Measurements from ENCODE around the gene BLACAT1. TPM values are rescaled to one million over a fixed set of nuclear protein-coding genes. Genes with fewer than 3 reads are reported as not detected.

BLACAT1 gene
- 5.4 and 17.4 TPM in 2 replicates for total RNA-seq (2011; cell fraction: chromatin; rRNA removed; ENCODE audit: low replicate concordance)
- total RNA-seq (2011; cell fraction: nucleolus; rRNA removed) = 5.8 and 9.7 TPM in 2 replicates
- total RNA-seq (2011; cell fraction: nucleoplasm; rRNA removed) = 7.8 and 9.5 TPM in 2 replicates
- total RNA-seq (2014; rRNA removed) = 0.37 and 0.73 TPM in 2 replicates
- total RNA-seq (2014; rRNA removed; fragmentation: Illumina TruSeq; extraction: Trizol) = 0.73 and 1.1 TPM in 2 replicates
- 0.45 and 0.47 TPM in 2 replicates for total RNA-seq (2015; rRNA removed; fragmentation: Illumina TruSeq; extraction: Trizol)
- 0.83 and 1.0 TPM in 2 replicates for total RNA-seq (2021)
- polyA plus RNA-seq (2011; rRNA removed) = 3.4 and 5.9 TPM in 2 replicates
- polyA plus RNA-seq (2011; cell fraction: cytosol; rRNA removed) = 2.6 and 3.6 TPM in 2 replicates
- 7.5 and 19.7 TPM in 2 replicates for polyA plus RNA-seq (2011; cell fraction: nucleus; rRNA removed)
- 1.2 and 3.3 TPM in 2 replicates for polyA plus RNA-seq (2012)
- 1.2 and 1.6 TPM in 2 replicates for polyA plus RNA-seq (2014; fragmentation: Illumina TruSeq; extraction: Trizol)
- under 1 TPM; 0.10 to 0.17 TPM for polyA plus RNA-seq (2014; fragmentation: Nextera tagmentation; extraction: Ambion mirVana)
- polyA plus RNA-seq (2014; rRNA removed) = 0.84 and 1.3 TPM in 2 replicates
- 3.0 and 5.2 TPM in 2 replicates for polyA minus RNA-seq (2011; rRNA and poly(A)+ RNA removed)
- polyA minus RNA-seq (2011; cell fraction: cytosol; rRNA and poly(A)+ RNA removed) = 0.55 and 1.3 TPM in 2 replicates
- 3.4 and 4.8 TPM in 2 replicates for polyA minus RNA-seq (2011; cell fraction: nucleus; rRNA and poly(A)+ RNA removed)
- percentile 43 among the genes with signal in this experiment for Bru-seq, nascent RNA
- percentile 39 among the genes with signal in this experiment for BruChase-seq, experiment 1, labeled RNA remaining after a 2-hour chase
- percentile 23 among the genes with signal in this experiment for BruChase-seq, experiment 2, labeled RNA remaining after a 6-hour chase
- long read RNA-seq, experiment 1 = 0 reads
- long read RNA-seq, experiment 2 = 0 reads
- long read RNA-seq, experiment 3 = 0 reads

- WGBS (ENCODE audit: insufficient coverage, low coverage, missing lambda C conversion rate) = 37% methylated on average over 50 of the region's 53 CpGs
- no peak within 1 kb of the TSS for H2AFZ ChIP-seq (ENCODE audit: low read depth, low read length)
- intact Hi-C loops (cut with micrococcal nuclease) = no loop called here
- no peaks in the 10 kb centered on the region for H3K36me3 ChIP-seq (ENCODE audit: control insufficient read depth, insufficient read depth, low read length)
- no peak within 1 kb of the TSS for H3K27ac ChIP-seq (ENCODE audit: extremely low read depth, low read depth, low read length)
- H3K4me1 ChIP-seq (replicated peaks in 1 of 2; ENCODE audit: control insufficient read depth in 2 of 2, insufficient read depth in 2 of 2, low read length in 2 of 2) = peaks cover 5 to 23% of the 10 kb centered on the region in 2 experiments; a peak in 4 of 5 replicates
- peaks cover 5% of the 10 kb centered on the region; the same call in 1 of the 2 replicates for H4K20me1 ChIP-seq (replicated peaks; ENCODE audit: control insufficient read depth, insufficient read depth, low read length)
- no peaks in the 10 kb centered on the region for H3K9me3 ChIP-seq (replicated peaks; ENCODE audit: control insufficient read depth, insufficient read depth, low read depth, low read length)
- TF ChIP-seq E2F1 (CRISPR knock-in tag; IDR thresholded peaks at IDR 0.05) = no peak
- no peak for TF ChIP-seq ZNF57 (CRISPR knock-in tag; IDR thresholded peaks at IDR 0.05)
- no peak for TF ChIP-seq TCF7 (IDR thresholded peaks at IDR 0.05; ENCODE audit: borderline replicate concordance)
- no peak for TF ChIP-seq RNF219 (CRISPR knock-in tag; IDR thresholded peaks at IDR 0.05)
- TF ChIP-seq ZNF395 (CRISPR knock-in tag; IDR thresholded peaks at IDR 0.05) = no peak
- TF ChIP-seq IFI16 (CRISPR knock-in tag; IDR thresholded peaks at IDR 0.05) = no peak
- TF ChIP-seq TCF15 (CRISPR knock-in tag; IDR thresholded peaks at IDR 0.05) = no peak
- TF ChIP-seq PHB (CRISPR knock-in tag; IDR thresholded peaks at IDR 0.05) = no peak
- no peak for TF ChIP-seq SP1 (CRISPR knock-in tag; IDR thresholded peaks at IDR 0.05)
- TF ChIP-seq BRD4 (IDR thresholded peaks at IDR 0.05) = no peak
- no peak for FAIRE-seq
- CTCF ChIA-PET (ENCODE audit: low intra/inter-chr PET ratio) = no interaction called here
- no peaks in the 10 kb centered on the region for H3K79me2 ChIP-seq (ENCODE audit: control insufficient read depth, insufficient read depth, low read length)
- no peak within 1 kb of the TSS for H3K4me2 ChIP-seq (ENCODE audit: insufficient read depth, low read length)
- H3K9me1 ChIP-seq (ENCODE audit: control insufficient read depth, insufficient read depth, low read length) = no peaks in the 10 kb centered on the region
- no peak within 1 kb of the TSS for H3K4me3 ChIP-seq
- no TSS peak for BruUV-seq (replicated peaks)
- no peak for ATAC-seq
- H3K9ac ChIP-seq (ENCODE audit: insufficient read depth in 1 of 2, low read depth in 2 of 2, low read length in 2 of 2) = no peak within 1 kb of the TSS
- no peak for DNase-seq (ENCODE audit: extremely low read depth in 1 of 4, low spot score in 3 of 4)
- in situ Hi-C loops (cut with MboI) = no loop called here
- POLR2A ChIA-PET = interaction anchor here (0.6 to 1.3 kb wide), 4 partner anchors 8 to 1160 kb away, joined by 3 to 4 read pairs (median 4); no protein-coding TSS in a partner anchor
- H3K27me3 ChIP-seq (ENCODE audit: control insufficient read depth in 2 of 2, insufficient read depth in 2 of 2, low read length in 2 of 2) = peaks cover 33 to 56% of the 10 kb centered on the region in 2 experiments
Measured at GRCh38 chr1:205455581-205456382, at the start of gene BLACAT1. Gene BLACAT1 (minus strand): TSS chr1:205456045.
